ENCODE results near the gene LRRC3.

LRRC3 gene

GRCh38 chr21:44425895-44426662 is 29.2 kb upstream of the LRRC3 start:
- no peaks in the 10 kb centered on the region for H3K79me2 ChIP-seq (ENCODE audit: insufficient read depth, low read length)
- H3K9me3 ChIP-seq (ENCODE audit: insufficient read depth, low read depth, low read length), result 0 out of 2 replicates have a peak, but pooled peaks cover 6% of the 10 kb centered on the region
- H3F3A ChIP-seq (ENCODE audit: low read depth), result no peaks in the 10 kb centered on the region
- H3K36me3 ChIP-seq (ENCODE audit: insufficient read depth, low read length), result no peaks in the 10 kb centered on the region
- no peak overlapping the region for H2AFZ ChIP-seq (ENCODE audit: low read length)
- no peak overlapping the region for H3K9ac ChIP-seq (ENCODE audit: low read depth, low read length, poor library complexity, severe bottlenecking)
- H3K9me2 ChIP-seq (replicated peaks; ENCODE audit: low read depth, low read length), result no peaks in the 10 kb centered on the region
- no peak overlapping the region for H3K4me3 ChIP-seq (ENCODE audit: low read length, poor library complexity, severe bottlenecking)
- no peaks in the 10 kb centered on the region for H3K27me3 ChIP-seq (ENCODE audit: insufficient read depth, low read length, poor library complexity, severe bottlenecking)
- no peaks in the 10 kb centered on the region for H3K4me1 ChIP-seq (ENCODE audit: insufficient read depth, low read length, poor library complexity, severe bottlenecking)
- H4K20me1 ChIP-seq (ENCODE audit: insufficient read depth, low read length, poor library complexity, severe bottlenecking), result no peaks in the 10 kb centered on the region
- H3K4me2 ChIP-seq (ENCODE audit: low read depth, low read length, poor library complexity, severe bottlenecking), result no peak overlapping the region
- TF ChIP-seq, protein P1, sequence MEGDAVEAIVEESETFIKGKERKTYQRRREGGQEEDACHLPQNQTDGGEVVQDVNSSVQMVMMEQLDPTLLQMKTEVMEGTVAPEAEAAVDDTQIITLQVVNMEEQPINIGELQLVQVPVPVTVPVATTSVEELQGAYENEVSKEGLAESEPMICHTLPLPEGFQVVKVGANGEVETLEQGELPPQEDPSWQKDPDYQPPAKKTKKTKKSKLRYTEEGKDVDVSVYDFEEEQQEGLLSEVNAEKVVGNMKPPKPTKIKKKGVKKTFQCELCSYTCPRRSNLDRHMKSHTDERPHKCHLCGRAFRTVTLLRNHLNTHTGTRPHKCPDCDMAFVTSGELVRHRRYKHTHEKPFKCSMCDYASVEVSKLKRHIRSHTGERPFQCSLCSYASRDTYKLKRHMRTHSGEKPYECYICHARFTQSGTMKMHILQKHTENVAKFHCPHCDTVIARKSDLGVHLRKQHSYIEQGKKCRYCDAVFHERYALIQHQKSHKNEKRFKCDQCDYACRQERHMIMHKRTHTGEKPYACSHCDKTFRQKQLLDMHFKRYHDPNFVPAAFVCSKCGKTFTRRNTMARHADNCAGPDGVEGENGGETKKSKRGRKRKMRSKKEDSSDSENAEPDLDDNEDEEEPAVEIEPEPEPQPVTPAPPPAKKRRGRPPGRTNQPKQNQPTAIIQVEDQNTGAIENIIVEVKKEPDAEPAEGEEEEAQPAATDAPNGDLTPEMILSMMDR (conservative IDR thresholded peaks at IDR 0.05; ENCODE audit: low read length), result no peak
- TF ChIP-seq EZH2phosphoT487 (IDR thresholded peaks at IDR 0.05; ENCODE audit: borderline replicate concordance), result no peak

GRCh38 chr21:44426663-44427191 is 28.6 kb upstream of the LRRC3 start:
- H2AFZ ChIP-seq (ENCODE audit: low read length), result no peak overlapping the region
- H3K27me3 ChIP-seq (ENCODE audit: insufficient read depth, low read length, poor library complexity, severe bottlenecking), result no peaks in the 10 kb centered on the region
- no peak for TF ChIP-seq EZH2phosphoT487 (IDR thresholded peaks at IDR 0.05; ENCODE audit: borderline replicate concordance)
- TF ChIP-seq, protein P1 (conservative IDR thresholded peaks at IDR 0.05; ENCODE audit: low read length), result no peak
- H3F3A ChIP-seq (ENCODE audit: low read depth), result no peaks in the 10 kb centered on the region
- H3K4me3 ChIP-seq (ENCODE audit: low read length, poor library complexity, severe bottlenecking), result no peak overlapping the region
- H3K9ac ChIP-seq (ENCODE audit: low read depth, low read length, poor library complexity, severe bottlenecking), result no peak overlapping the region
- H3K9me2 ChIP-seq (replicated peaks; ENCODE audit: low read depth, low read length), result no peaks in the 10 kb centered on the region
- no peaks in the 10 kb centered on the region for H4K20me1 ChIP-seq (ENCODE audit: insufficient read depth, low read length, poor library complexity, severe bottlenecking)
- no peak overlapping the region for H3K4me2 ChIP-seq (ENCODE audit: low read depth, low read length, poor library complexity, severe bottlenecking)
- H3K36me3 ChIP-seq (ENCODE audit: insufficient read depth, low read length), result no peaks in the 10 kb centered on the region
- 0 out of 2 replicates have a peak, but pooled peaks cover 6% of the 10 kb centered on the region for H3K9me3 ChIP-seq (ENCODE audit: insufficient read depth, low read depth, low read length)
- H3K4me1 ChIP-seq (ENCODE audit: insufficient read depth, low read length, poor library complexity, severe bottlenecking), result no peaks in the 10 kb centered on the region
- no peaks in the 10 kb centered on the region for H3K79me2 ChIP-seq (ENCODE audit: insufficient read depth, low read length)

GRCh38 chr21:44427241-44428120 is 27.8 kb upstream of the LRRC3 start:
- Histone ChIP-seq H3K27me3 (ENCODE audit: insufficient read depth, low read length, poor library complexity, severe bottlenecking) (no peaks in the 10 kb centered on the region), H3K9ac (ENCODE audit: low read depth, low read length, poor library complexity, severe bottlenecking) (no peak overlapping the region), H3K36me3 (ENCODE audit: insufficient read depth, low read length) (no peaks in the 10 kb centered on the region), H3F3A (ENCODE audit: low read depth) (no peaks in the 10 kb centered on the region), H3K4me3 (ENCODE audit: low read length, poor library complexity, severe bottlenecking) (no peak overlapping the region), H3K4me2 (ENCODE audit: low read depth, low read length, poor library complexity, severe bottlenecking) (no peak overlapping the region), H4K20me1 (ENCODE audit: insufficient read depth, low read length, poor library complexity, severe bottlenecking) (no peaks in the 10 kb centered on the region), H3K4me1 (ENCODE audit: insufficient read depth, low read length, poor library complexity, severe bottlenecking) (no peaks in the 10 kb centered on the region), H3K9me2 (replicated peaks; ENCODE audit: low read depth, low read length) (no peaks in the 10 kb centered on the region), H2AFZ (ENCODE audit: low read length) (no peak overlapping the region), H3K9me3 (ENCODE audit: insufficient read depth, low read depth, low read length) (0 out of 2 replicates have a peak, but pooled peaks cover 6% of the 10 kb centered on the region), H3K79me2 (ENCODE audit: insufficient read depth, low read length) (no peaks in the 10 kb centered on the region)
- TF ChIP-seq EZH2phosphoT487 (IDR thresholded peaks at IDR 0.05; ENCODE audit: borderline replicate concordance), result no peak
- TF ChIP-seq, protein P1 (conservative IDR thresholded peaks at IDR 0.05; ENCODE audit: low read length), result no peak
